Stimulated activated CD8-positive, alpha-beta memory T cell treated with anti-CD3 and anti-CD28 coated beads, Interleukin-7, amount 100 ng/mL, for 48 hours (primary cell): ENCODE results near the gene DYNLT2B.
"Not testable (repeated sequence)": the region's sequence is repeated elsewhere in the genome, so short reads cannot be mapped to it uniquely, and the experiment has no call there.

Source experiments
- DNase-seq, 2 donors: peaks; one replicate each; pipeline ENCODE4 v3.0.0-alpha.2; 2020; ENCODE audit warnings: low read depth in 1 of 2; ENCODE audit errors: extremely low read depth in 1 of 2

Gene DYNLT2B

GRCh38 chr3:196327405-196327804 is 9.4 kb upstream of the DYNLT2B start:
- DNase-seq, result no peak

GRCh38 chr3:196326936-196327335 is 8.9 kb upstream of the DYNLT2B start:
- DNase-seq, result no peak

DNA sequence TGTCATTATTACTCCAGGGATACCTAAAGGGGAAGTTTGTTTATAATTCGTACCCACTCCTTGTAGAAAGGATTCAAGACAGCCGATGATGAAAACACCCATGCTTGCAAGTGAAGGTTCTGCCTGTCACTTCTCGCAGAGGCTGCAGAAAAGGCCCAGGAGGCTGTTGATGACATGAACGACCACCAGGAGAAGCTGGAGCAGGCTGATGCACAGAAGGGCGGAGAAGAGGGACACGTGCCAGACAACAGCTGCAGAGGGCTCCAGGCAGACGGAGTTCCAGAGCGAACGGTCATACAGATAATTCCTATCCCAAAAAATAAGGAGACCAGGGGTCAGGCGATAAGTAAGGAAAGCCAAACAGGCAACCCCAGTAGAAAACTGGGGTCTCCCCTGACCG is 5.7 kb upstream of the DYNLT2B start:
- DNase-seq, result no peak

DNA sequence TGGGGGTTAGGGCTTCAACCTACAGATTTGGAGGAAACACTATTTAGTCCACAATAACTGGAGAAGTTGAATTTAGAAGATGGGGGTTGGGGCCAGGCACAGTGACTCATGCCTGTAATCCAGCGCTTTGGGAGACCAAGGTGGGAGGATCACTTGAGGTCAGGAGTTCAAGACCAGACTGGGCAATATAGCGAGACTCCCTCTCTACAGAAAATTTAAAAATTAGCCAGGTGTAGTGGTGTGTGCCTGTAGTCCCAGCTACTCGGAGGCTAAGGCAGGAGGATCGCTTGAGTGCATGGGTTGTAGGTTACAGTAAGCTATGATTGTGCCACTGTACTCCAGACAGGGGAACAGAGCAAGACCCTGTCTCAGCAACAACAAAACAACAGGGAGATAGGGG is 5.0 kb upstream of the DYNLT2B start:
- DNase-seq, result no peak

DNA sequence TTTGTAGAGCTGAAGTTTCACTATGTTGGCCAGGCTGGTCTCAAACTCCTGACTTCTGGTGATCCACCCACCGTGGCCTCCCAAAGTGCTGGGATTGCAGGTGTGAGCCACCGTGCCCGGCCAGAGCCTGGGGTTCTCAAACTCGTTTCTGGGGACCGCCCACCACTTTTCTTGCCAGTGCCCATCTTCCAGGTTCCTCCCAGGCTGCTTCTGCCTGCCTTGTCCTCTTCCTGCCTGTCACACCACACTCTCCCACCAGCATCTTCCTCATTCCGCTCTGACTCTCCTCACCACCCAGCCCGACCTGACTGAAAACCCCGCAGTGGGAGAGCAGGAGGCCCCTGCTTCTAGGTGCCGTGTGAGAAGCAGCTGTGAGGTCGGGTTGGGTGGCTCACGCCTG is 3.1 kb upstream of the DYNLT2B start:
- no peak for DNase-seq

- DNase-seq, result no peak
Observed at GRCh38 chr3:196320137-196320536, 2.1 kb upstream of the DYNLT2B start.

GRCh38 chr3:196316799-196317686 is 997 bp downstream of the DYNLT2B start:
- not testable (repeated sequence) for DNase-seq

GRCh38 chr3:196315821-196316220 is 2.2 kb downstream of the DYNLT2B start:
- no peak for DNase-seq

- no peak for DNase-seq
Observed at GRCh38 chr3:196314597-196314996, 3.4 kb downstream of the DYNLT2B start.

- DNase-seq, result not testable (repeated sequence)
Observed at GRCh38 chr3:196314086-196314485, 4.0 kb downstream of the DYNLT2B start.

GRCh38 chr3:196302960-196303359 is 15.1 kb downstream of the DYNLT2B start:
- not testable (repeated sequence) for DNase-seq

- DNase-seq, result not testable (repeated sequence)
Observed at GRCh38 chr3:196302551-196302950, 15.5 kb downstream of the DYNLT2B start.

GRCh38 chr3:196298521-196298920 is 19.5 kb downstream of the DYNLT2B start:
- DNase-seq, result no peak

GRCh38 chr3:196292286-196292923 is 25.6 kb downstream of the DYNLT2B start:
- DNase-seq, result no peak

- DNase-seq, result no peak
Observed at GRCh38 chr3:196288141-196288460, 29.9 kb downstream of the DYNLT2B start.

GRCh38 chr3:196287440-196288140 is 30.4 kb downstream of the DYNLT2B start, which contains the start of gene PCYT1A:
Gene PCYT1A, minus strand, starts transcription at chr3:196287726. Its CDS starts 17,195 bp downstream, at chr3:196270531.
- DNase-seq, result peak; percentile 47 to 74

DNA sequence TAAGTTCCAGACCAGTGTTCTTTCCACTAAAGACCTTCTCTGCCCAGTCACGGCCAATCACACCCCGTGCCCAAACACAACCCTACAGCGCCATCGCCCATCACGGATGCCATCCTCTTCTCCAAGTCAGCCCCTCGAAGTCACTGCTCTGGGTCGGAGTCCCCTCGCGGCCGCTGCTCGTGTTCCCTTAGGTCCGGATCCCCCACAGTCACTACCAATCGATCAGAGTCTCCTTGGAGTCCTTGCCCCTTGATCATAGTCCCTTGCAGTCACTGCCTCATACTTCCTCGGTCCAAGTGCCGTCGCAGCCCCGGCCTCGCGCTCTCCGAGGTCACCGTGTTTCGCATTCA is 31.0 kb downstream of the DYNLT2B start:
- DNase-seq, result peak in 1 of 2 donors; percentile 21

- DNase-seq, result no peak
Observed at GRCh38 chr3:196284396-196284795, 33.6 kb downstream of the DYNLT2B start.

DNA sequence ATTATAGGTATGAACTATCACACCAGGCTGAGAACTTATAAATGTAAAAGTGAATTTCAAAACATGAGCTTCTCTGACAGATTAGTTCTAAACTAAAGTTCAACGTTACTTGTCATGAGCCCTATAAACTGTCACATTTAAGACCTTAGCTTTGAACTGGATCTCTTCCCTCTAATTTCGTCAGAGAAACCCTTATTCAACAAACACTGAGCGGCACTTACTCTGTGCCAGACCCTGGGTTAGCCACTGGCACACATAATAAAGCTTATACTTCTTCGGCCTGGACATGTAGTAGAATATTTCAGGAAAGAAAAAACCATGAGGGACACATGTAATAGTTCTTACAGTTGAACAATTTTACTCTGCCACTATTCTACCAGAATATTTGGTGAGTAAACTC is 36.1 kb downstream of the DYNLT2B start:
- DNase-seq, result no peak

DNA sequence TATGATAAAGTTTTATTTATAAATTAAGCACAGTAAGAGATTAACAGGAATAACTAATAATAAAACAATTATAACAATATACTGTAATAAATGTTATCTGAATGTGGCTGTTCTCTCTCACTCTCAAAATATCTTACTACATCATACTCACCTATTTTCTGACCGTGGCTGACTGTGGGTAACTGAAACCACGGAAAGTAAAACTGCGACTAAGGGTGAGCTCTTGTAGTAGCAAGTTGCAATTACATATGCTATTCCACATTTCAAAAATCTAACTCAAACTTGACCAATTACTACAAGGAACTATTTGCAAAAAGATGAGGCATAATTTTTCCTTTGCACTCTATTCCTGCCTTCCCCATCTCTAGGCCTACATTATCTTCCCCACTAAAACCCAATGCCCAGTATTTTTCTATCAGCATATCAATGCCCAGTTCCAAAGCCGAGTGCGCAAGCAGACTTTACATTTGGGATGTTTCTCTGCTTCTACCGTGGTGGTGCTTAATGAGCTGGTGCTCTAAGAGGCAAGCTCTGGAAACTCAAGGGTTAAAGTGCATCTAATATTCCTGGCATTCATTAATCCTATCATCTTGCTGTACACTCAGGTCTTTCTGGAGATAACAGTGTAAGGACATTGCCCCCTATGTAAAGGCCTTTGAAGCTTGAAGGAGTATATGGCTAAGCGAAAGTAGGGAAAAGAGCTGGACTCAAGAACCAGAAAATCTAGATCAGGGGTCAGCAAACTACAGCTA is 37.2 kb downstream of the DYNLT2B start:
- no peak for DNase-seq

- no peak for DNase-seq
Observed at GRCh38 chr3:196275126-196275525, 42.9 kb downstream of the DYNLT2B start.
